Lower leg skin (tissue), 3 donors: Measurements from ENCODE around the gene ELOVL4.

Experiments used
- CTCF ChIP-seq, 3 donors: fragments of 450-650 bp; IDR thresholded peaks; one replicate each; pipeline ENCODE4 v1.5.1; 2016; ENCODE audit warnings: antibody characterized with exemption in 3 of 3, mild to moderate bottlenecking in 3 of 3, moderate library complexity in 2 of 3
- POLR2A ChIP-seq, 2 donors: fragments of 450-650 bp; IDR thresholded peaks; one replicate each; pipeline ENCODE4 v1.6.1; 2016 to 2017; ENCODE audit warnings: antibody characterized with exemption in 2 of 2, mild to moderate bottlenecking in 1 of 2, moderate library complexity in 1 of 2

GRCh38 chr6:79964607-79965081 is 17.3 kb upstream of the ELOVL4 start:
- TF ChIP-seq CTCF (IDR thresholded peaks at IDR 0.05) (no peak), POLR2A (IDR thresholded peaks at IDR 0.05) (no peak)
